Thoracic aorta (tissue), 2 donors: ENCODE measurements around the gene ADGRB2. TPM values are rescaled to one million over a fixed set of nuclear protein-coding genes. Genes with fewer than 3 reads are reported as not detected.

Source experiments
- ATAC-seq: fragments of 150-250 bp; one replicate; pipeline ENCODE4 v1.8.0; 2017; ENCODE audit warnings: low read depth; ENCODE audit not compliant: insufficient number of reproducible peaks, low FRiP score
- DNase-seq: peaks from one replicate; pipeline ENCODE4 v3.0.0-alpha.2; 2020; ENCODE audit warnings: low spot score
- H3K27ac ChIP-seq, 2 donors: fragments of 200-600 bp; sonication (generic); 1 replicate in 1 of 2; 2 replicates in 1 of 2; pipeline ENCODE4 v1.5.1; 2016; ENCODE audit warnings: mild to moderate bottlenecking in 2 of 2, moderate library complexity in 2 of 2
- H3K27me3 ChIP-seq: fragments of 200-600 bp; sonication (generic); replicated peaks from 2 replicates; pipeline ENCODE4 v1.6.0; 2016; ENCODE audit warnings: mild to moderate bottlenecking; ENCODE audit not compliant: insufficient read depth
- H3K36me3 ChIP-seq: fragments of 200-600 bp; sonication (generic); one replicate; pipeline ENCODE4 v1.5.1; 2016
- H3K4me1 ChIP-seq, 2 donors: fragments of 200-600 bp; sonication (generic); 1 replicate in 1 of 2; 2 replicates in 1 of 2; pipeline versions ENCODE4 v1.5.1 to v1.6.0; 2016; ENCODE audit warnings: low read depth in 2 of 2, mild to moderate bottlenecking in 1 of 2; ENCODE audit not compliant: control insufficient read depth in 1 of 2
- H3K4me3 ChIP-seq: fragments of 200-600 bp; sonication (generic); 2 replicates; pipeline ENCODE4 v1.5.1; 2016; ENCODE audit warnings: mild to moderate bottlenecking
- H3K9me3 ChIP-seq: fragments of 200-600 bp; sonication (generic); 2 replicates; pipeline ENCODE4 v1.5.1; 2016
- CTCF ChIP-seq: fragments of 200-600 bp; sonication (generic); IDR thresholded peaks from one replicate; pipeline ENCODE4 v1.5.1; 2019; ENCODE audit warnings: antibody characterized with exemption
- total RNA-seq, 2 donors: library from RNA; depleted of rRNA; stranded (reverse); fragments of >200 nt; gene quantifications; one replicate each; pipeline versions ENCODE4 v1.1.0 to v1.2.3, GENCODE V29; 2016

The ADGRB2 gene
- total RNA-seq, 2 donors from 2014 or later: 1.5 TPM

- Histone ChIP-seq H3K27me3 (no peaks in the 10 kb centered on the region), H3K4me3 (peak overlapping the region; percentile 90), H3K36me3 (no peaks in the 10 kb centered on the region), H3K4me1 (peaks cover 0 to 4% of the 10 kb centered on the region in 2 donors), H3K9me3 (no peaks in the 10 kb centered on the region), H3K27ac (peak overlapping the region; percentile 38 to 66)
- ATAC-seq: no peak
- TF ChIP-seq CTCF: no peak
- no peak for DNase-seq
These were observed 23.6 kb upstream of the ADGRB2 start for GRCh38 chr1:31787786-31788137.

- no peak for ATAC-seq
- peak overlapping the region in 1 of 2 donors; percentile 66 for H3K27ac ChIP-seq
- H3K9me3 ChIP-seq: no peaks in the 10 kb centered on the region
- TF ChIP-seq CTCF: no peak
- DNase-seq: no peak
- H3K36me3 ChIP-seq: no peaks in the 10 kb centered on the region
- H3K4me3 ChIP-seq: no peak overlapping the region
- H3K27me3 ChIP-seq: no peaks in the 10 kb centered on the region
- H3K4me1 ChIP-seq: peaks cover 0 to 7% of the 10 kb centered on the region in 2 donors
These were observed 23.1 kb upstream of the ADGRB2 start for GRCh38 chr1:31787261-31787660.

GRCh38 chr1:31786366-31787060 is 22.4 kb upstream of the ADGRB2 start:
- no peak for ATAC-seq
- no peaks in the 10 kb centered on the region for H3K27me3 ChIP-seq
- no peak overlapping the region for H3K4me3 ChIP-seq
- H3K9me3 ChIP-seq: no peaks in the 10 kb centered on the region
- no peak overlapping the region for H3K27ac ChIP-seq
- DNase-seq: no peak
- H3K36me3 ChIP-seq: no peaks in the 10 kb centered on the region
- peaks cover 0 to 8% of the 10 kb centered on the region in 2 donors for H3K4me1 ChIP-seq
- no peak for TF ChIP-seq CTCF

GRCh38 chr1:31785947-31786290 is 21.8 kb upstream of the ADGRB2 start:
- no peak for DNase-seq

More at GRCh38 chr1:31785947-31786290, 21.8 kb upstream of the ADGRB2 start:
- ATAC-seq: no peak
- Histone ChIP-seq H3K27me3 (no peaks in the 10 kb centered on the region), H3K36me3 (no peaks in the 10 kb centered on the region), H3K4me1 (peaks cover 0 to 8% of the 10 kb centered on the region in 2 donors), H3K9me3 (no peaks in the 10 kb centered on the region), H3K27ac (no peak overlapping the region), H3K4me3 (no peak overlapping the region)
- no peak for TF ChIP-seq CTCF
